CD14-positive monocyte (primary cell): ENCODE measurements around the gene REL. TPM values are rescaled to one million over a fixed set of nuclear protein-coding genes. Genes with fewer than 3 reads are reported as not detected.
"Not testable (repeated sequence)": the region's sequence is repeated elsewhere in the genome, so short reads cannot be mapped to it uniquely, and the experiment has no call there.

Source experiments
- DNase-seq, 3 donors: peaks; one replicate each; pipeline ENCODE4 v3.0.0-alpha.2; 2011 to 2022
- H2AFZ ChIP-seq: 2 replicates; pipeline ENCODE4 v1.6.0; 2012; ENCODE audit warnings: mild to moderate bottlenecking, low read depth, low read length, inconsistent platforms; ENCODE audit not compliant: insufficient read depth, poor library complexity, severe bottlenecking
- H3K27ac ChIP-seq, 2 donors: 1 replicate in 1 of 2; 2 replicates in 1 of 2; pipeline ENCODE4 v1.5.1; 2012 to 2013; ENCODE audit warnings: low read length in 2 of 2, control low read depth in 1 of 2, inconsistent platforms in 1 of 2, low read depth in 1 of 2, mild to moderate bottlenecking in 1 of 2
- H3K27me3 ChIP-seq, 2 donors: one replicate each; pipeline versions ENCODE4 v1.6.0 to v1.6.1; 2011 to 2013; ENCODE audit warnings: low read length in 2 of 2; ENCODE audit not compliant: control insufficient read depth in 2 of 2, insufficient read depth in 2 of 2
- H3K36me3 ChIP-seq, 2 donors: replicated peaks in 1 of 2; 1 replicate in 1 of 2; 2 replicates in 1 of 2; pipeline versions ENCODE4 v1.5.1 to v1.6.1; 2012 to 2013; ENCODE audit warnings: low read length in 2 of 2, control low read depth in 1 of 2, inconsistent platforms in 1 of 2, mild to moderate bottlenecking in 1 of 2; ENCODE audit not compliant: insufficient read depth in 2 of 2, control insufficient read depth in 1 of 2
- H3K4me1 ChIP-seq, 2 donors: 1 replicate in 1 of 2; 2 replicates in 1 of 2; pipeline versions ENCODE4 v1.5.1 to v1.6.1; 2012 to 2013; ENCODE audit warnings: low read length in 2 of 2, control low read depth in 1 of 2, inconsistent platforms in 1 of 2, mild to moderate bottlenecking in 1 of 2, moderate library complexity in 1 of 2; ENCODE audit not compliant: insufficient read depth in 2 of 2, control insufficient read depth in 1 of 2
- H3K4me2 ChIP-seq: replicated peaks from 2 replicates; pipeline ENCODE3; 2012; ENCODE audit warnings: low read length, moderate library complexity, mild to moderate bottlenecking; ENCODE audit not compliant: poor library complexity, severe bottlenecking; ENCODE audit errors: extremely low read depth
- H3K4me3 ChIP-seq, 3 experiments: fragments of 200-600 bp in 1 of 3; sonication (generic) in 1 of 3; replicated peaks in 1 of 3; 1 replicate in 2 of 3; 2 replicates in 1 of 3; pipeline ENCODE4 v1.5.1; 2011 to 2013; ENCODE audit warnings: low read length in 3 of 3, mild to moderate bottlenecking in 3 of 3, control low read depth in 2 of 3, low read depth in 2 of 3, inconsistent platforms in 1 of 3, moderate library complexity in 1 of 3
- H3K79me2 ChIP-seq: 2 replicates; pipeline ENCODE4 v1.6.0; 2012; ENCODE audit warnings: mild to moderate bottlenecking, control low read depth, inconsistent platforms, low read length, moderate library complexity; ENCODE audit not compliant: insufficient read depth
- H3K9ac ChIP-seq: 2 replicates; pipeline ENCODE4 v1.6.0; 2017; ENCODE audit warnings: low read length, mild to moderate bottlenecking; ENCODE audit not compliant: insufficient read depth, poor library complexity, severe bottlenecking
- H3K9me3 ChIP-seq, 2 donors: replicated peaks in 1 of 2; 1 replicate in 1 of 2; 2 replicates in 1 of 2; pipeline versions ENCODE4 v1.5.1 to v1.6.1; 2012 to 2013; ENCODE audit warnings: low read length in 2 of 2, control low read depth in 1 of 2; ENCODE audit not compliant: control insufficient read depth in 1 of 2, insufficient read depth in 1 of 2
- H4K20me1 ChIP-seq: 2 replicates; pipeline ENCODE4 v1.6.0; 2012; ENCODE audit warnings: mild to moderate bottlenecking, low read length, control low read depth, moderate library complexity; ENCODE audit not compliant: insufficient read depth
- H3K27ac Mint-ChIP-seq, 7 donors: one replicate each; pipeline ENCODE4 v1.8.0; 2020; ENCODE audit warnings: mild to moderate bottlenecking in 7 of 7, mixed read lengths in 7 of 7, moderate library complexity in 6 of 7, inconsistent platforms in 2 of 7
- H3K27me3 Mint-ChIP-seq, 3 donors: one replicate each; pipeline ENCODE4 v1.8.0; 2021 to 2022; ENCODE audit warnings: low read depth in 3 of 3, mild to moderate bottlenecking in 3 of 3, mixed read lengths in 3 of 3, moderate library complexity in 3 of 3, inconsistent platforms in 1 of 3
- H3K36me3 Mint-ChIP-seq, 2 donors: one replicate each; pipeline ENCODE4 v1.8.0; 2020; ENCODE audit warnings: mixed read lengths in 2 of 2, inconsistent platforms in 1 of 2, mild to moderate bottlenecking in 1 of 2
- H3K4me1 Mint-ChIP-seq: one replicate; pipeline ENCODE4 v1.8.0; 2020; ENCODE audit warnings: mild to moderate bottlenecking, mixed read lengths
- H3K4me3 Mint-ChIP-seq, 2 donors: one replicate each; pipeline ENCODE4 v1.8.0; 2020; ENCODE audit warnings: mild to moderate bottlenecking in 2 of 2, mixed read lengths in 2 of 2, moderate library complexity in 1 of 2
- H3K9me3 Mint-ChIP-seq, 7 donors: one replicate each; pipeline ENCODE4 v1.8.0; 2020 to 2022; ENCODE audit warnings: mixed read lengths in 7 of 7, mild to moderate bottlenecking in 6 of 7, moderate library complexity in 6 of 7, inconsistent platforms in 2 of 7
- CTCF ChIP-seq: fragments of 200-600 bp; IDR thresholded peaks from one replicate; pipeline ENCODE4 v1.8.0; 2022; ENCODE audit warnings: antibody characterized with exemption, mild to moderate bottlenecking
- WGBS: methylation state at CpG from one replicate; pipeline ENCODE4 v1.1.5; 2013; ENCODE audit warnings: missing lambda C conversion rate; ENCODE audit not compliant: insufficient coverage; 5-methylcytosine and 5-hydroxymethylcytosine counted together
- intact Hi-C, 2 donors: fragments of 100-400 bp; cut with micrococcal nuclease; formaldehyde crosslinking; loops; one replicate each; pipeline versions ENCODE4 v1.15.0 to v1.15.1; 2023
- polyA plus RNA-seq, 3 donors: library from polyadenylated mRNA; depleted of rRNA in 1 of 3; unstranded in 2 of 3; stranded (reverse) in 1 of 3; fragments of 300-500 nt in 2 of 3; fragments of >200 nt in 1 of 3; fragmentation: Illumina TruSeq in 2 of 3; gene quantifications; 1 replicate in 2 of 3; 2 replicates in 1 of 3; pipeline ENCODE4 v1.2.3, GENCODE V29; 2012 to 2021

REL gene
- polyA plus RNA-seq, 3 donors: 18.3 to 34.3 (median 20.3) TPM

GRCh38 chr2:60888853-60889252 lies 7.5 kb downstream of the REL start:
- Histone ChIP-seq H4K20me1 (peaks cover 97% of the 10 kb centered on the region), H3K4me2 (peak overlapping the region; percentile 20), H3K9me3 (no peaks in the 10 kb centered on the region), H3K36me3 (peaks cover 25 to 26% of the 10 kb centered on the region in 2 donors), H3K27me3 (no peaks in the 10 kb centered on the region), H2AFZ (no peak overlapping the region), H3K4me1 (peaks cover 18 to 52% of the 10 kb centered on the region in 2 donors), H3K27ac (peak overlapping the region in 1 of 2 donors; percentile 24), H3K79me2 (peaks cover 99% of the 10 kb centered on the region), H3K9ac (no peak overlapping the region), H3K4me3 (no peak overlapping the region)
- intact Hi-C loops: loop anchor here (5.0 to 10.0 kb wide), 2 partner anchors 92 to 106 kb away; no protein-coding TSS in a partner anchor
- Mint-ChIP-seq H3K27me3 (peaks cover 0 to 1% (median 0%) of the 10 kb centered on the region in 3 donors), H3K9me3 (no peaks in the 10 kb centered on the region), H3K36me3 (peaks cover 31 to 49% of the 10 kb centered on the region in 2 donors), H3K4me3 (no peak overlapping the region), H3K4me1 (peaks cover 41% of the 10 kb centered on the region), H3K27ac (peak overlapping the region in 6 of 7 donors; percentile 37 to 84 (median 70))
- no CpG with 5 or more reads among the region's 2 CpGs for WGBS
- no peak for TF ChIP-seq CTCF
- DNase-seq: peak in 2 of 3 donors; percentile 49 to 53

GRCh38 chr2:60889581-60890392 lies 8.4 kb downstream of the REL start:
- not testable (repeated sequence) for H2AFZ ChIP-seq, H3K9me3 Mint-ChIP-seq, H3K9ac ChIP-seq, H3K4me2 ChIP-seq, H3K4me3 Mint-ChIP-seq, H3K27me3 ChIP-seq, H3K27ac ChIP-seq, DNase-seq, H3K9me3 ChIP-seq, H3K4me3 ChIP-seq, H3K27me3 Mint-ChIP-seq
- Histone ChIP-seq H3K36me3 (peaks cover 34 to 35% of the 10 kb centered on the region in 2 donors), H4K20me1 (peaks cover 97% of the 10 kb centered on the region), H3K4me1 (peaks cover 18 to 48% of the 10 kb centered on the region in 2 donors), H3K79me2 (peaks cover 98% of the 10 kb centered on the region)
- Mint-ChIP-seq H3K4me1 (peaks cover 38% of the 10 kb centered on the region), H3K27ac (peak overlapping the region in 2 of 7 donors; percentile 50 to 83), H3K36me3 (peaks cover 38 to 58% of the 10 kb centered on the region in 2 donors)
- intact Hi-C loops: loop anchor here (5.0 to 10.0 kb wide), 2 partner anchors 92 to 105 kb away; no protein-coding TSS in a partner anchor
- 100% methylated on average over 1 of the region's 7 CpGs for WGBS
